HG03135 (cell line): Measurements from ENCODE around the gene TTC38.
A peak's percentile ranks its signal among the peaks of the same experiment; 100 is the strongest.

Experiments used
- ATAC-seq: cut with Tn5 transposase; IDR thresholded peaks from one replicate; pipeline ENCODE4 v1.9.1; 2021; ENCODE audit warnings: mild to moderate bottlenecking, moderate library complexity; ENCODE audit not compliant: unreplicated experiment

TTC38 gene

DNA sequence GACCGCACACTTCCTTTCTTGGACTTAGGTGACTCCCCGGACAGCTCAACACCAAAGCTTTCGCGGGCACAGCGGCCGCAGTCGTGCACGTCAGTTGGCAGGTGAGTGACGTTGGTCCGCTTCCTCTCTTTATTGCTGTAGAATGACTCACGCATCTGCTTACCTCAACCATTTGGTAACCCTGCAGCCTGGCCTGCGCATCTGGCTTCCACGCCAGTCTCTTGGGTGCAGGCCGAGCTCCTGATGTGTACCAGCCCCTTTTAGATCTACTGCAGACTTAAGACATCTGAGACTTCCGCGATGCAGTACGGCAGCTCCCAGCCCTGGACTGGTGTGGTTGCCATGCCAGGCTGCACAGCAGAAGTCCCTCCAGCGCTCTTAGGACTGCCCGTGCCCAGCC lies 55.4 kb downstream of the TTC38 start:
- ATAC-seq: no peak

DNA sequence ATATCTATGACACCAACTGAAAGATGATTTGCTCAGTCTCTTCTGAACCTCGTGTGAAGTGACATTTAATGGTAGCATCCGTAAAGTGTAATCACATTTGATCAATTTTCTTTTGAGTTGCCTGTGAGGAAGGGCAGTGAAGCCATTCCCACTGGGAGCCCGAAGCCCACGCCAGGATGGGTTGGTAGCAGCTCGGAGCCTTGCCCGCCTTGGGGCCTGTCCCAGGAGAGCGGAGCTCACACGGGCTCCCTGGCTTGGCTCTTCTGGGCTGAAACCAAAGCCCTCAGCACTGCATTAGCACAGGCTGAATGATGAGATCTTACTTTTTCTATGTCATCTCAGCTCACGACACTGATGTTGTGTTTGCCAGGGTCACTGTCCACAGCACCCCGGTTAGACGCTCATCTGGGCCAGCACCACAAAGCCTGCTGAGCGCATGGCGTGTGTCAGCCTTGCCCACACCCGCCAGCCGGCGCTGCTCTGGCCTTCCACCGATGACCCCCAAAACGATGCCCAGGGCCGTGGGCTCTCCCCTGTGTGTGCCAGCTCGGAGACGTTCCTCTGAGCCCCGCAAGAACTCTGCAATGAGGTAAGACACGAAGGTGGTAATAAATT lies 58.4 kb downstream of the TTC38 start:
- ATAC-seq: no peak

DNA sequence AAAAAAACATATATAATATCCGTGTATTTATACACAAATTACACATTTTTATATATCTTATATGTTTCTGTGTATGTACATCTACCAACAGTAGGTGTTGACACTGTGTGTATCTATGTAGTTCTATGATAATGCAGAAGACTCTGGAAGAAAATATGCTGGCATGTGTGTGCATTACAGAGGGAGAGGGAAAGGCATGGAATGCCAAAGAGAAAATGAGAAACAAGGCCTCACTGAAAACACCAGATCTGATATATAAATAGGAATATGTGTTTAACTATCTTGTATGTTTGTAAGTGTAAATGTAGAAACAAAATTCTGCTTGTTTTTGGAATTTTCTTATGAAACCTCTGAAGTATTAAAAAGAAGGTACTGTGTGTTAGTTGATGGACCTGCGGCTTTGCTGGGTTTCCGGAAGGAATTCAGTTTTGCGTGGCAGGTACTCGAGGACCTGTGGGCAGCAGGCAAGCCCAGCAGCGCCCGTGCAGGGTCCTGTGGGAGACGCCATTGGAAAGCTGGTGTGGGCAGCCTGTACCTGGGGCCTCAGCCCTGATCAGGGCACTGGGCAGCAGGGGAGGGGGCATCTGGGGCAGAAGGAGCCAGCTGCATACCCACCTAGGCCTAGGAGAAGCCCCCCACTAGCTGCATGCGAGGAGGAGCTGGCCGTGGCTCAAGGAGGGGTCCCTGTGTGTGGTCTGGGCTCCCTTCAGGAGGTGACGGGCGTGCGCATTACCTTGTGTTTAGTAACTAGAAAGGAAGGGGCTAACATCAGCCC lies 60.1 kb downstream of the TTC38 start:
- ATAC-seq: no peak

DNA sequence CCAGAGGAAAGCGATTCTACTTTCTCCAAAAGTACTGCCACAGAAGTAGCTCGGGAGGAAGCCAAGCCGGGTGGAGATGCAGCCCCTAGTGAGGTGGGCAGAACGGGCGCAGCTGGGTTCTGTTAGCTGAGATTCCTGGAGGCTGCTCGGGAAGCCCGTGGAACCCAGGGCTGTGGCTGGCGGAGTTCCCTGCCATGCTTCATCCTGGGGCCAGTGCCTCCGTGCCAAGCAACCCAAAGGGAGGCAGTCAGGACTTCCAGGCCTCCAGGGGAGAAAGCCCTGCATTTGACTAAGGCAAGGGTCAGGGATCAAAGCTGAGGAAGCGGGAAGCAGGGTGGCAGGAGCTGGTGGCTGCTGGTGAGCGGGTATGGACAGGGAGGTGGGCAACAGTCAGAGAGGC lies 61.0 kb downstream of the TTC38 start:
- ATAC-seq: no peak

DNA sequence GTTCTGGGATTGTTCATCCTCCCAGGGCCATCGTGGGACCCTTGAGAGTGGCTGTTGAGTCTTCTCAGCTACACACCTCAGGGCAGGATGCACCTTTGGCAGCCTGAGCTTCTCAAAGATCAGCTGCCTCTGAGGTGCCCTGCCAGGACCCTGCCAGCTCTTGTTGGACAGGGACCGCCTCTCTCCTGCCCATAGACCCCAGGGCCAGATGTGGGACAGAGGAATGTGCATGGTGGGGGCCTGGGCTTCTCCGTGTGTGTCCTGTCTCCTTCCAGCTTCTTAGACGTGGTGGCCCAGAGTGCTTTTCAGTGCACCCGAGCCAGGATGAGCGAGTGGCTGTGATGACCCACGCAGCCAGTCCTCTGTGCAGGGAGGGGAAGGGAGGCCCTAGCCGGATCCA lies 61.8 kb downstream of the TTC38 start:
- ATAC-seq: no peak

DNA sequence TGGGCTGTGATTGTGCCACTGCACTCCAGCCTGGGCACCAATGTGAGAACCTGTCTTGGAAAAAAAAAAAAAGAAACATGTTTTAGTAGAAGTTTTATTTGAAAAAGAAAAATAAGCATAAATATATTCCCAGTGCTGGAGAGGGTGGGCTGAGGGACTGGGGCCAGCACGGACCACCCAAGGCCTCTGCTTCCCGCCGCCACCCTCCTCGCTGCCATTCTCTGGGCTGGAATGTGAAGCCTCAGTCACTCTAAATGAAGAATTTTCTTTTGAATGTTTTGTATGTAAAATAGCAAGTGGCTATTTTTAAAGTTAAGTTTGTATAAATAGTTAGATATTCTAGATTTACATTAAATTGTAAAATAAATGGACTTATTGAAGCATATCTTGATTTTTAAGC lies 62.6 kb downstream of the TTC38 start:
- no peak for ATAC-seq

DNA sequence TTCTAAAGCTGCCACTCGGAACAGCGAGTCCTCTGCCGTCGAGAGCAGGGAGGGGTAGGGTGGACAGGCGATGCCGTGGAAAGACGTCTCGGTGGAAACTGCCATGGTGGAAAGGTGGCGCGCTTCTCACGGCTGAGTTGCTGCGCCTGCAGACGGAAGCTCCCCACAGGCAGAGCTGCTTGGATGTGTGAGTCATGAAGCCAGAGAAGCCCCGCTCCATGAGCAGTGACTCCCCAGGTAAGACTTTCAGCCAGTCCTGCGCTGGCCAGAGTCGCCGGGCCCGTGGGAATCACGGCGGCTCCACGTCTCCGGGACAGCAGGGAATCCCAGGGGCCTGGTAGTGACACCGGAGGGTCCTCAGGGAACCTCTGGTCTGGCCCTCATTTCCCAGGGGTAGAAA lies 63.7 kb downstream of the TTC38 start:
- ATAC-seq: no peak

DNA sequence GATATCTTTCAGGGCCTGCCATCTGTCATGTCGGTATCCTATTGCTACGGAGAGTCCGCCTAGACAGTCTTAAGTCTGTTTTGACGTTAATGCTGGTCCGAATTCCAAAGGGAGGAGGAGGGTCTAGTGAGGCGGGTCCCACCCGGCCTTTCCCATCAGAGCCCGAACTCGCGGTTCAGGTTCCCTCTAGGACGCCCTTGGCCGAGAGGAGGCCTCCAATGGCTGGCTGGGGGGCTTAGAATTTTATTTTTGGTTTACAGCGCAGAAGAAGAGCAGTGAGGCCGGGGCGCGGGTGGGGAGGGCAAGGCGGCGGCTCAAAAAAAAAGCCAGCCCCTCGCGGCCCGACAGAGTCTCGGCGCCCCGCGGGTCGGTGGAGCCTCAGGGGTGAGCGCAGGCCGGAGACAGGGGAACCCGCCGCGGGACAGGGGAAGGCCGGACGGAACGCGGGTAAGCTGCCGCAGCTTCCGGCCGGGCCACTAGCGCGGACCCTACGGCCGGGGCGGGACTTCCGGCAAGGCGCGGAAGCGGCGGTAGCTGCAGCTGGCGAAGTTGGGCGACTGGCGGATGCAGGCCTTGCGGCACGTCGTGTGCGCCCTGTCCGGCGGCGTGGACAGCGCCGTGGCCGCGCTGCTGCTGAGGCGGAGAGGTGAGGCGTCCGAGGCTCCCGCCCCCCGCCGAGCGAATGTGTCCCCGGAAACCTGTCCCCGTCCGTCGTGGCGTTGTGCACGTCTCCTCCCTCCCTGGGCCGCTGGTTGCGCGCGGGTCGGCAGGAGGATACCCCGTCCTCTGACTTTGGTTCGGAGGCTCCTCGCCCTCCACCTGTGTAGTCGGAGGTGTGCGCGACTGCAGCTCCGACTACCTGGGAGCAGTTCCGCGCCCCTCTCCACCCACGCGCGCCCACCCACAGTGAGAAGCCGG lies 67.7 kb downstream of the TTC38 start, which contains the start of gene TRMU:
TRMU (plus strand) TSS at position 514 of the 918 bp plus-strand sequence; CDS start at position 565, 51 bp downstream.
- ATAC-seq: peak; percentile 74

DNA sequence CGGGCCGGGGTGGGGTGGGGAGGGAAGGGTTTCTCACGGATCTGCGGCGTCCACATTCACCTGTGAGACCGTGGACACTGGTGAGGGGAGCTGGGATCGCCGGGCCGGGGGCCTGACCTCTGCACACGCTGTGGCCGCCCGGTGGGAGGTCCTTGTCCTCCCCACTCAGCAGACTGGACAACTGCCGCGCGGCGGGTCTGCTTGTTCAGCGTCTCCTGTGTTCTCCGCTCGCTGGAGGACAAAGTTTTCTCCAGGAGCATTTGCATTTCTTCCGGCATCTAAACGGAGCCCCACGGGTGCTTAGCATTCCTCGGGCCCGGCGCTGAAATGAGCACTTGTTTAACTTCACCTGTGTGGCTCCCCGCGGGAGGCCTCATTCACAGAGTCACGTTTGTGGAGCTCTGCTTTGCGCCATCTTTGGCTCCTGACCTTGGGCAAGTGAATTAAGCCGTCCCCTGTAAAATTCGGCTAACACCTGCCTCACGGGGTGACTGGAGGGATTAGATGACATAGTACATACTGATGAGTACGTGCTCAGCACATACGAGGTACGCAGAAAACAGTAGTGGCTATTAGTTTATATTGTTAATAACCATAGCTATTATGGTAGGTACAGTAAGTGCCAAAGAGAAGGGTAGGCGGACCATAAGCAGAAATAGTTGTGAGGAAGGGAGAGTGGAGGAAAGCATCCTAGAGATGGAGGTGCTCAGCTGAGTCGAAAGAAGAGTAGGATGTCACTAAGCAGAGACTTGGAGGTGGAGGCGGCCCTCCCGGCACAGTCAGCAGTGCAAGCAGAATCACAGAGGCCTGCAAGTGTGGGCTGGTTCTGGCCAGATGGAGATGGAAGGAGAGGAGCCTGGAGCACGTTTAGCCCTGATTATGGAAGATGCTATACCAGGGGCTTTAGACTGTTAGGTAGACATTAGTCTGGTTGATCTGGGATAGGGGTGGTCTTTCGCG lies 68.6 kb downstream of the TTC38 start:
- no peak for ATAC-seq

DNA sequence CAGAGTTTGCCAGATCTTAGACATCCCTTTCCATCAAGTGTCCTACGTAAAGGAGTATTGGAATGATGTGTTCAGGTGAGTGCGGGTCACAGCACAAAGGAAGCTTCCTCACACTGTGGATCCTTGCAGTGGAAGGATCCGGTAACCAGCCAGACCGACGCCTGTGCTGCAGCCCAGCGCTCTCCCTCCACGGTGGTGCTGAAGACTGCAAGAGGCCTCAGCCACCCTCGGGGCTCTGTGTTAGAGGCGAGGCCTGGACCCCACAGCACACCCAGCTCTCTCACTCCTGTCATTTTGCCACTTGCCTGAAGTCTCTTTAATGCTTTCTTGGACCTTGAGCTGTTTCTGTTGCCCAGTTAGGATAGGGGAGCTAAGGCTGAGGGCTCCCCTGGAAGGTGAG lies 70.1 kb downstream of the TTC38 start:
- no peak for ATAC-seq

DNA sequence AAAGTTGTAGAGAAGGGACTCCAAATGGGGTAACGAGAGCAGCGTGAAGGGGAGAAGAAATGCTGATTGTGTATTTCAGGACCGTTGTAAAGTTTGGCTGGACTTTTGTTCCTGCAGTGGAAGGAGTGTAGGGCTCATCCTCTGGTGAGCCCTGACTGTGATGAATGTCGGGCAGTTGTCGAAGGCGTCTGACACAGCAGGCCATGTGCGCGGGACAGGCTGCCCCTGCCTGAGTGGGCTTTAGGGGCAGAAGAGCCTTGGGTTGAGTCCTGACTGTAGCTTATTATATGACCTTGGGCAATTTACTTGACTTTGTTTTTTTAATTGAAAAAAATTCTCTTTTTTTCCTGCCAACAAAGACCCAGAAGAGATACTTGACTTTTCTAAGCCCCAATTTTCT lies 70.8 kb downstream of the TTC38 start:
- no peak for ATAC-seq

DNA sequence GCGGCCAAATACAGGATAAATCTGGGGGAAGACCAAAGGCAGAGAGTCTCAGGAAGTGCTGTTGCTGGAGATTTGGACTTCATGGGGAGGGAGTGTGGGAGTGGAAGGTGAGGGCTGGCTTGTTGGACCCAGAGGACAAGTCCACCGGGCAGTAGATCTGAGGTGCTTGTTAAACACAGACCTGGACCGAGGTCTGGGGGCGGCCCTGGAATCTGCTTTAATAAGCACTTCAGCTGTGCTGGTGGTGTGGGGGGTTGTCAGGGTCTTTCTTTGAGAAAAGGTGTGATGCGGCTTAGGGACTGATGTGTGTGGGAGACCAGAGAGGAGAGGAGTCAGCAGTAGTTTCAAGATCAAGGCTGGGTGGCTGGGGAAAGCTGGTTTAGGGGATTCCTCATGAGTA lies 72.1 kb downstream of the TTC38 start:
- ATAC-seq: no peak

DNA sequence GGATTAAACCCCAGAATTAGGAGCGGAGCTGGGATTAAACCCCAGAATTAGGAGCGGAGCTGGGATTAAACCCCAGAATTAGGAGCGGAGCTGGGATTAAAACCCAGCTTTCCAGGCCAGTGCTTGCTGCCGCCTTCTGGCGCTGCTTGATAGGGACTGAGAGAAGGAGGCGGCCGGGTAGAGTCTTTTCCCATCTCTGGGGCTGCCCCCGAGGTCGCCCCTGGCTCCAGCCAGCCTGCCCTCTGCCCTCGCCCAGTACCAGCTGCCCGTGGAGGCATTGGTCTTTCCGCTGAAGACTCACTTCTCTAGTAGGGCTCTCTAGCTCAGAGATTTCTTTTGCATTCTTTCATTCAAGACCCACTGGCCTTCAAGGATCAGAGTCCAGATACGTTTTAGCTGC lies 72.9 kb downstream of the TTC38 start:
- ATAC-seq: no peak
